Mesenchymal stem cell (in vitro differentiated cells and primary cell): ENCODE data around the gene SNX30.

Experiments
- DNase-seq: peaks from one replicate; pipeline ENCODE4 v3.0.0-alpha.2; 2013
- H2AFZ ChIP-seq: one replicate; pipeline ENCODE4 v1.6.1; 2013; ENCODE audit warnings: low read depth, mild to moderate bottlenecking, control low read depth, inconsistent platforms, low read length, moderate library complexity
- H2AK5ac ChIP-seq: 2 replicates; pipeline ENCODE4 v1.6.1; 2013; ENCODE audit warnings: low read length, moderate library complexity, mild to moderate bottlenecking, inconsistent platforms; ENCODE audit not compliant: severe bottlenecking
- H2BK120ac ChIP-seq: one replicate; pipeline ENCODE4 v1.6.1; 2013; ENCODE audit warnings: low read depth, mild to moderate bottlenecking, inconsistent platforms, low read length, moderate library complexity
- H2BK12ac ChIP-seq, 2 experiments: one replicate each; pipeline ENCODE4 v1.6.1; 2013; ENCODE audit warnings: inconsistent platforms in 2 of 2, low read length in 2 of 2, mild to moderate bottlenecking in 2 of 2, moderate library complexity in 2 of 2, control low read depth in 1 of 2
- H2BK15ac ChIP-seq: one replicate; pipeline ENCODE4 v1.6.1; 2013; ENCODE audit warnings: mild to moderate bottlenecking, low read depth, inconsistent platforms; ENCODE audit not compliant: poor library complexity, severe bottlenecking
- H2BK5ac ChIP-seq: 2 replicates; pipeline ENCODE4 v1.6.1; 2013; ENCODE audit warnings: low read depth, mild to moderate bottlenecking, low read length, control low read depth, inconsistent platforms; ENCODE audit not compliant: poor library complexity, severe bottlenecking
- H3K14ac ChIP-seq, 2 experiments: one replicate each; pipeline ENCODE4 v1.6.1; 2013; ENCODE audit warnings: inconsistent platforms in 2 of 2, low read length in 2 of 2, control low read depth in 1 of 2, mild to moderate bottlenecking in 1 of 2, moderate library complexity in 1 of 2
- H3K18ac ChIP-seq, 2 experiments: one replicate each; pipeline ENCODE4 v1.6.1; 2013; ENCODE audit warnings: inconsistent platforms in 2 of 2, low read length in 2 of 2, control low read depth in 1 of 2, low read depth in 1 of 2, mild to moderate bottlenecking in 1 of 2
- H3K23ac ChIP-seq, 2 experiments: one replicate each; pipeline ENCODE4 v1.6.1; 2013; ENCODE audit warnings: inconsistent platforms in 2 of 2, low read length in 2 of 2, mild to moderate bottlenecking in 2 of 2, moderate library complexity in 2 of 2, control low read depth in 1 of 2
- H3K27ac ChIP-seq: 2 replicates; pipeline ENCODE4 v1.5.1; 2013; ENCODE audit warnings: mild to moderate bottlenecking, moderate library complexity, low read length, control low read depth, inconsistent platforms; ENCODE audit not compliant: poor library complexity, severe bottlenecking
- H3K27me3 ChIP-seq, 2 experiments: 2 replicates each; pipeline versions ENCODE4 v1.6.1 to v1.7.0; 2013; ENCODE audit warnings: low read length in 2 of 2, mild to moderate bottlenecking in 2 of 2, moderate library complexity in 2 of 2, control low read depth in 1 of 2, inconsistent platforms in 1 of 2; ENCODE audit not compliant: control insufficient read depth in 1 of 2, insufficient read depth in 1 of 2
- H3K36me3 ChIP-seq, 2 experiments: 2 replicates each; pipeline versions ENCODE4 v1.6.1 to v1.7.0; 2013; ENCODE audit warnings: low read length in 2 of 2, control low read depth in 1 of 2, inconsistent platforms in 1 of 2, low read depth in 1 of 2, mild to moderate bottlenecking in 1 of 2; ENCODE audit not compliant: insufficient read depth in 2 of 2, control insufficient read depth in 1 of 2
- H3K4ac ChIP-seq, 2 experiments: one replicate each; pipeline ENCODE4 v1.6.1; 2013; ENCODE audit warnings: inconsistent platforms in 2 of 2, low read length in 2 of 2, mild to moderate bottlenecking in 2 of 2, moderate library complexity in 2 of 2, control low read depth in 1 of 2, low read depth in 1 of 2
- H3K4me1 ChIP-seq: 2 replicates; pipeline ENCODE4 v1.6.1; 2013; ENCODE audit warnings: low read depth, low read length, control low read depth; ENCODE audit not compliant: control insufficient read depth, insufficient read depth
- H3K4me2 ChIP-seq: 2 replicates; pipeline ENCODE4 v1.6.1; 2013; ENCODE audit warnings: low read length, mild to moderate bottlenecking, inconsistent platforms; ENCODE audit not compliant: poor library complexity, severe bottlenecking
- H3K4me3 ChIP-seq, 2 experiments: 2 replicates each; pipeline versions ENCODE4 v1.5.1 to v1.7.0; 2013; ENCODE audit warnings: low read length in 2 of 2, mild to moderate bottlenecking in 2 of 2, control low read depth in 1 of 2, low read depth in 1 of 2; ENCODE audit not compliant: insufficient read depth in 1 of 2
- H3K79me1 ChIP-seq: replicated peaks from 2 replicates; pipeline ENCODE4 v1.6.1; 2013; ENCODE audit warnings: mild to moderate bottlenecking, control low read depth, low read length, inconsistent platforms; ENCODE audit not compliant: poor library complexity, severe bottlenecking
- H3K9ac ChIP-seq: 2 replicates; pipeline ENCODE4 v1.7.0; 2013; ENCODE audit warnings: mild to moderate bottlenecking, low read length, moderate library complexity
- H3K9me3 ChIP-seq: 2 replicates; pipeline ENCODE4 v1.7.0; 2013; ENCODE audit warnings: mild to moderate bottlenecking, low read length; ENCODE audit not compliant: control insufficient read depth
- H4K8ac ChIP-seq: one replicate; pipeline ENCODE4 v1.6.1; 2013; ENCODE audit warnings: inconsistent platforms, mild to moderate bottlenecking, low read length, moderate library complexity
- H4K91ac ChIP-seq: one replicate; pipeline ENCODE4 v1.6.1; 2013; ENCODE audit warnings: mild to moderate bottlenecking, low read length, inconsistent platforms
- WGBS: methylation state at CpG from one replicate; pipeline ENCODE4 v1.1.7; 2013; ENCODE audit warnings: mixed read lengths; 5-methylcytosine and 5-hydroxymethylcytosine counted together

SNX30 gene

GRCh38 chr9:112774006-112774996, 23.7 kb downstream of the SNX30 start:
- H3K14ac ChIP-seq: no peak overlapping the region
- 95% methylated on average over 9 of the region's 9 CpGs for WGBS
- H4K8ac ChIP-seq: no peak overlapping the region
- no peak overlapping the region for H2BK15ac ChIP-seq
- no peak overlapping the region for H2BK120ac ChIP-seq
- DNase-seq: no peak
- no peak overlapping the region for H3K4me3 ChIP-seq
- H3K23ac ChIP-seq: no peak overlapping the region
- no peak overlapping the region for H4K91ac ChIP-seq
- H3K9ac ChIP-seq: no peak overlapping the region
- peaks cover 0 to 8% of the 10 kb centered on the region in 2 experiments for H3K36me3 ChIP-seq
- H2AFZ ChIP-seq: no peak overlapping the region
- no peaks in the 10 kb centered on the region for H3K4me1 ChIP-seq
- H2BK5ac ChIP-seq: no peak overlapping the region
- H3K27me3 ChIP-seq: no peaks in the 10 kb centered on the region
- no peak overlapping the region for H2BK12ac ChIP-seq
- no peak overlapping the region for H3K18ac ChIP-seq
- H3K4me2 ChIP-seq: no peak overlapping the region
- H3K4ac ChIP-seq: no peak overlapping the region
- H2AK5ac ChIP-seq: no peak overlapping the region
- H3K79me1 ChIP-seq: peaks cover 35% of the 10 kb centered on the region
- H3K27ac ChIP-seq: no peak overlapping the region
- H3K9me3 ChIP-seq: no peaks in the 10 kb centered on the region

- H3K18ac ChIP-seq: no peak overlapping the region
- no peak for DNase-seq
- H2BK15ac ChIP-seq: no peak overlapping the region
- H2BK120ac ChIP-seq: no peak overlapping the region
- no peak overlapping the region for H3K4me2 ChIP-seq
- no peak overlapping the region for H3K4ac ChIP-seq
- H3K36me3 ChIP-seq: peaks cover 0 to 2% of the 10 kb centered on the region in 2 experiments
- H3K79me1 ChIP-seq: peaks cover 28% of the 10 kb centered on the region
- H3K9ac ChIP-seq: no peak overlapping the region
- no peak overlapping the region for H3K14ac ChIP-seq
- H2AFZ ChIP-seq: no peak overlapping the region
- H3K4me3 ChIP-seq: no peak overlapping the region
- H3K4me1 ChIP-seq: peaks cover 2% of the 10 kb centered on the region
- H3K9me3 ChIP-seq: no peaks in the 10 kb centered on the region
- no peak overlapping the region for H2BK12ac ChIP-seq
- H3K27me3 ChIP-seq: no peaks in the 10 kb centered on the region
- no peak overlapping the region for H3K23ac ChIP-seq
- H4K8ac ChIP-seq: no peak overlapping the region
- no peak overlapping the region for H4K91ac ChIP-seq
- H2BK5ac ChIP-seq: no peak overlapping the region
- H2AK5ac ChIP-seq: no peak overlapping the region
- H3K27ac ChIP-seq: no peak overlapping the region
Measured at GRCh38 chr9:112777914-112778313, 27.4 kb downstream of the SNX30 start.

- no peak overlapping the region for H4K91ac ChIP-seq
- no peak overlapping the region for H3K18ac ChIP-seq
- H2BK5ac ChIP-seq: no peak overlapping the region
- no peak overlapping the region for H3K27ac ChIP-seq
- H3K9ac ChIP-seq: no peak overlapping the region
- no peaks in the 10 kb centered on the region for H3K27me3 ChIP-seq
- no peak overlapping the region for H4K8ac ChIP-seq
- peaks cover 0 to 2% of the 10 kb centered on the region in 2 experiments for H3K36me3 ChIP-seq
- H3K4me3 ChIP-seq: no peak overlapping the region
- no peak overlapping the region for H3K4ac ChIP-seq
- 86% methylated on average over 4 of the region's 6 CpGs for WGBS
- H2BK15ac ChIP-seq: no peak overlapping the region
- H2BK120ac ChIP-seq: no peak overlapping the region
- no peak overlapping the region for H3K4me2 ChIP-seq
- H3K4me1 ChIP-seq: peaks cover 7% of the 10 kb centered on the region
- H2AK5ac ChIP-seq: no peak overlapping the region
- no peak overlapping the region for H3K14ac ChIP-seq
- H3K79me1 ChIP-seq: peaks cover 42% of the 10 kb centered on the region
- no peak overlapping the region for H2BK12ac ChIP-seq
- no peak overlapping the region for H2AFZ ChIP-seq
- no peak overlapping the region for H3K23ac ChIP-seq
- no peak for DNase-seq
- no peaks in the 10 kb centered on the region for H3K9me3 ChIP-seq
Measured at GRCh38 chr9:112780450-112781036, 30.0 kb downstream of the SNX30 start.

GRCh38 chr9:112782218-112782617, 31.7 kb downstream of the SNX30 start:
- no peak overlapping the region for H2AK5ac ChIP-seq
- no peak overlapping the region for H4K91ac ChIP-seq
- no peak overlapping the region for H2BK5ac ChIP-seq
- no peak overlapping the region for H3K18ac ChIP-seq
- H3K79me1 ChIP-seq: peaks cover 41% of the 10 kb centered on the region
- H2BK120ac ChIP-seq: no peak overlapping the region
- no peaks in the 10 kb centered on the region for H3K9me3 ChIP-seq
- no peak overlapping the region for H3K27ac ChIP-seq
- peaks cover 8% of the 10 kb centered on the region for H3K4me1 ChIP-seq
- no peak overlapping the region for H3K4me3 ChIP-seq
- no peak overlapping the region for H3K23ac ChIP-seq
- no peak overlapping the region for H3K4me2 ChIP-seq
- H3K4ac ChIP-seq: no peak overlapping the region
- H3K9ac ChIP-seq: no peak overlapping the region
- no peak overlapping the region for H4K8ac ChIP-seq
- H2AFZ ChIP-seq: no peak overlapping the region
- H3K27me3 ChIP-seq: no peaks in the 10 kb centered on the region
- no peak overlapping the region for H2BK12ac ChIP-seq
- DNase-seq: no peak
- no peak overlapping the region for H3K14ac ChIP-seq
- H2BK15ac ChIP-seq: no peak overlapping the region
- WGBS: 100% methylated on average over 1 of the region's 1 CpG
- no peaks in the 10 kb centered on the region for H3K36me3 ChIP-seq
